Natural killer cell (primary cell): ENCODE data around the gene ZNF273. TPM values are rescaled to one million over a fixed set of nuclear protein-coding genes. Genes with fewer than 3 reads are reported as not detected.

Source experiments
- ATAC-seq, 3 donors: fragments of 150-1000 bp in 2 of 3; fragments of 200-7000 bp in 1 of 3; cut with Tn5 transposase; 1 replicate in 1 of 3; 2 replicates in 2 of 3; pipeline ENCODE4 v1.10.0; 2021; ENCODE audit warnings: mild to moderate bottlenecking in 2 of 3, moderate library complexity in 2 of 3
- DNase-seq, 2 donors: peaks; one replicate each; pipeline versions ENCODE4 v3.0.0 to v3.0.0-alpha.2; 2013 to 2021; ENCODE audit warnings: mixed read lengths in 1 of 2
- H3K27ac ChIP-seq: one replicate; pipeline ENCODE4 v1.5.1; 2013; ENCODE audit warnings: mild to moderate bottlenecking, low read length
- H3K27me3 ChIP-seq: one replicate; pipeline ENCODE4 v1.6.1; 2013; ENCODE audit warnings: low read length; ENCODE audit not compliant: control insufficient read depth, insufficient read depth
- H3K36me3 ChIP-seq: one replicate; pipeline ENCODE4 v1.6.1; 2013; ENCODE audit warnings: low read length; ENCODE audit not compliant: control insufficient read depth, insufficient read depth
- H3K4me1 ChIP-seq: one replicate; pipeline ENCODE4 v1.6.1; 2013; ENCODE audit warnings: low read length; ENCODE audit not compliant: control insufficient read depth, insufficient read depth
- H3K4me3 ChIP-seq: one replicate; pipeline ENCODE4 v1.5.1; 2013; ENCODE audit warnings: low read length
- H3K9me3 ChIP-seq: one replicate; pipeline ENCODE4 v1.6.1; 2013; ENCODE audit warnings: low read length; ENCODE audit not compliant: control insufficient read depth, insufficient read depth
- H3K27ac Mint-ChIP-seq, 2 donors: one replicate each; pipeline ENCODE4 v1.8.0; 2022; ENCODE audit warnings: mild to moderate bottlenecking in 2 of 2, mixed read lengths in 2 of 2, moderate library complexity in 1 of 2
- H3K27me3 Mint-ChIP-seq, 2 donors: one replicate each; pipeline ENCODE4 v1.8.0; 2022; ENCODE audit warnings: low read depth in 2 of 2, mixed read lengths in 2 of 2
- H3K36me3 Mint-ChIP-seq: one replicate; pipeline ENCODE4 v1.8.0; 2022; ENCODE audit warnings: mixed read lengths
- H3K4me1 Mint-ChIP-seq, 2 donors: one replicate each; pipeline ENCODE4 v1.8.0; 2022; ENCODE audit warnings: mixed read lengths in 2 of 2
- H3K4me3 Mint-ChIP-seq: one replicate; pipeline ENCODE4 v1.8.0; 2022; ENCODE audit warnings: mild to moderate bottlenecking, moderate library complexity, mixed read lengths
- H3K9me3 Mint-ChIP-seq, 2 donors: one replicate each; pipeline ENCODE4 v1.8.0; 2022; ENCODE audit warnings: mixed read lengths in 2 of 2
- CTCF ChIP-seq: fragments of 200-600 bp; IDR thresholded peaks from one replicate; pipeline ENCODE4 v1.8.0; 2022; ENCODE audit warnings: antibody characterized with exemption
- WGBS: methylation state at CpG from one replicate; pipeline ENCODE4 v1.1.7; 2013; ENCODE audit warnings: missing lambda C conversion rate; ENCODE audit not compliant: insufficient coverage; 5-methylcytosine and 5-hydroxymethylcytosine counted together
- intact Hi-C: fragments of 100-400 bp; cut with micrococcal nuclease; formaldehyde crosslinking; loops from one replicate; pipeline ENCODE4 v1.14.2; 2022
- total RNA-seq, 4 donors: library from RNA; stranded (reverse); fragments of 120-200 nt in 1 of 4; gene quantifications; one replicate each; pipeline versions ENCODE4 v1.2.3 to v1.2.4, GENCODE V29; 2013 to 2022

ZNF273 gene
- total RNA-seq, 3 donors from 2014 or later (not counting 1 experiment from before 2014, with no cell fraction given): 2.9 to 4.2 (median 4.0) TPM

GRCh38 chr7:64951250-64951848 is 48.3 kb downstream of the ZNF273 start:
- Histone ChIP-seq H3K36me3 (no peaks in the 10 kb centered on the region), H3K4me3 (no peak overlapping the region), H3K27me3 (peaks cover 21% of the 10 kb centered on the region), H3K27ac (no peak overlapping the region), H3K4me1 (peaks cover 10% of the 10 kb centered on the region), H3K9me3 (no peaks in the 10 kb centered on the region)
- peaks cover 5 to 7% of the 10 kb centered on the region in 2 donors for H3K4me1 Mint-ChIP-seq
- H3K27ac Mint-ChIP-seq: no peak overlapping the region
- ATAC-seq: peak; percentile 66 to 69 (median 68)
- H3K9me3 Mint-ChIP-seq: no peaks in the 10 kb centered on the region
- DNase-seq: peak in 1 of 2 donors; percentile 67
- no peak overlapping the region for H3K4me3 Mint-ChIP-seq
- peaks cover 27 to 54% of the 10 kb centered on the region in 2 donors for H3K27me3 Mint-ChIP-seq
- H3K36me3 Mint-ChIP-seq: no peaks in the 10 kb centered on the region
- intact Hi-C loops: loop anchor here (1.0 kb wide), 1 partner anchor 356 kb away; no protein-coding TSS in a partner anchor
- WGBS: no CpG with 5 or more reads among the region's 1 CpG
- peak; percentile 83 for TF ChIP-seq CTCF

DNA sequence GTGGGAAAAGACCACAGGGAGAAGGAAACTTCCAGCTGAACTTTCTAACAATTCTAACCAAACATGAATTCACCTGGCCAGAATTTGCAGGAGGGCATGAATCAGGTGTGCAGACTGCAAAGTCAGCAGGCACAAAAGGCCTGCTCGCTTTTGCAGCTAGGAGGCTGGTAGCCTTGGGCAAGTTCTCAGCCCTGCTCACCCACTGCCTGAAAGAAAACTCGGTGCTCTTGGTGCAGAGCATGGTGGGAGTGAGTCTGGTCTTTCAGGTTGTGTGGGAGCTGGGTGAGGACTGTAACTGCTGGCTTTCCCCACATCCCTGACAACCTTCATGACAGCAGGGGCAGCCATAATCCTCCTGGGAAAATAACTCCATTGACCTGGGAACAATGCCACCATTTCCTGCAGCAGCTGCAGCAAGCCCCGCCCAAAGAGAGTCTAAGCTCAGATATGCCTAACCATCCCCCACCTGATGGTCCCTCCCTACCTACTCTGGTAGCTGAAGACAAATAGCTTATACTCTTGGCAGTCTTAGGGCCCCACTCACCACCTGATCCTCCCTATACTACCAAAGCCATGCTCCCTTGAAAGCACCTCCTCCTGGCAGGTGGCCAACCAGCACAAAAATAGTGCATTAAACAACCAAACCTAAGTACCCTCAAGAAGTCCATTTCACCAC is 56.1 kb downstream of the ZNF273 start:
- intact Hi-C loops: no loop called here
- H3K4me3 Mint-ChIP-seq: no peak overlapping the region
- H3K27me3 ChIP-seq: no peaks in the 10 kb centered on the region
- H3K4me3 ChIP-seq: no peak overlapping the region
- ATAC-seq: no peak
- H3K27ac ChIP-seq: no peak overlapping the region
- peaks cover 28% of the 10 kb centered on the region for H3K36me3 Mint-ChIP-seq
- peaks cover 11% of the 10 kb centered on the region for H3K9me3 ChIP-seq
- no peaks in the 10 kb centered on the region for H3K4me1 ChIP-seq
- H3K4me1 Mint-ChIP-seq: no peaks in the 10 kb centered on the region
- no peak for TF ChIP-seq CTCF
- peaks cover 7 to 10% of the 10 kb centered on the region in 2 donors for H3K9me3 Mint-ChIP-seq
- H3K27ac Mint-ChIP-seq: no peak overlapping the region
- no peaks in the 10 kb centered on the region for H3K27me3 Mint-ChIP-seq
- 89% methylated on average over 3 of the region's 3 CpGs for WGBS
- no peak for DNase-seq
- H3K36me3 ChIP-seq: no peaks in the 10 kb centered on the region

- no peak for TF ChIP-seq CTCF
- Histone ChIP-seq H3K27me3 (no peaks in the 10 kb centered on the region), H3K36me3 (no peaks in the 10 kb centered on the region), H3K4me3 (no peak overlapping the region), H3K9me3 (peaks cover 8% of the 10 kb centered on the region), H3K4me1 (no peaks in the 10 kb centered on the region), H3K27ac (no peak overlapping the region)
- intact Hi-C loops: no loop called here
- Mint-ChIP-seq H3K27ac (no peak overlapping the region), H3K36me3 (peaks cover 25% of the 10 kb centered on the region), H3K4me1 (no peaks in the 10 kb centered on the region), H3K4me3 (no peak overlapping the region), H3K9me3 (peaks cover 3 to 7% of the 10 kb centered on the region in 2 donors), H3K27me3 (no peaks in the 10 kb centered on the region)
- DNase-seq (no peak), ATAC-seq (no peak)
These were observed 62.5 kb downstream of the ZNF273 start for GRCh38 chr7:64965594-64965993.
